ENCODE results near the gene ARFGEF2. TPM values are rescaled to one million over a fixed set of nuclear protein-coding genes. Genes with fewer than 3 reads are reported as not detected.
"Not testable (repeated sequence)": the region's sequence is repeated elsewhere in the genome, so short reads cannot be mapped to it uniquely, and the experiment has no call there.

Gene ARFGEF2
- total and polyA plus RNA-seq, 5 donors from 2014 or later, result 6.8 to 22.1 (median 7.7) TPM

GRCh38 chr20:49028177-49028576, 106.7 kb downstream of the ARFGEF2 start:
- not testable (repeated sequence) for H3K27me3 Mint-ChIP-seq; H3K4me1 Mint-ChIP-seq; H3K4me3 ChIP-seq (ENCODE audit: low read depth, low read length); H3K27ac ChIP-seq (ENCODE audit: insufficient read depth, low read length, poor library complexity, severe bottlenecking); H3K27ac Mint-ChIP-seq; H3K4me1 ChIP-seq (ENCODE audit: control insufficient read depth, insufficient read depth, low read length, poor library complexity, severe bottlenecking); H3K4me3 Mint-ChIP-seq; H3K9me3 ChIP-seq (ENCODE audit: control insufficient read depth in 2 of 2, low read length in 2 of 2); ATAC-seq (ENCODE audit: low read depth in 2 of 2); H3K27me3 ChIP-seq (ENCODE audit: control insufficient read depth, insufficient read depth, low read length); H3K9me3 Mint-ChIP-seq; DNase-seq
- H3K36me3 Mint-ChIP-seq, result peaks cover 20% of the 10 kb centered on the region
- peaks cover 67% of the 10 kb centered on the region for H3K36me3 ChIP-seq (ENCODE audit: control insufficient read depth, insufficient read depth, low read length)

- Histone ChIP-seq H3K4me3 (ENCODE audit: low read depth, low read length) (no peak overlapping the region), H3K36me3 (ENCODE audit: control insufficient read depth, insufficient read depth, low read length) (peaks cover 70% of the 10 kb centered on the region), H3K27me3 (ENCODE audit: control insufficient read depth, insufficient read depth, low read length) (no peaks in the 10 kb centered on the region), H3K4me1 (ENCODE audit: control insufficient read depth, insufficient read depth, low read length, poor library complexity, severe bottlenecking) (no peaks in the 10 kb centered on the region), H3K9me3 (ENCODE audit: control insufficient read depth in 2 of 2, low read length in 2 of 2) (no peaks in the 10 kb centered on the region), H3K27ac (ENCODE audit: insufficient read depth, low read length, poor library complexity, severe bottlenecking) (no peak overlapping the region)
- Mint-ChIP-seq H3K9me3 (no peaks in the 10 kb centered on the region), H3K27me3 (no peaks in the 10 kb centered on the region), H3K4me1 (peaks cover 0 to 4% (median 0%) of the 10 kb centered on the region in 4 donors), H3K4me3 (no peak overlapping the region), H3K27ac (no peak overlapping the region), H3K36me3 (peaks cover 23% of the 10 kb centered on the region)
- ATAC-seq (ENCODE audit: low read depth in 2 of 2) (no peak), DNase-seq (peak in 1 of 3 donors; percentile 40)
Observed at GRCh38 chr20:49028684-49029083, 107.2 kb downstream of the ARFGEF2 start.

- Mint-ChIP-seq H3K27me3 (no peaks in the 10 kb centered on the region), H3K27ac (no peak overlapping the region), H3K9me3 (no peaks in the 10 kb centered on the region), H3K4me3 (no peak overlapping the region), H3K4me1 (peaks cover 0 to 4% (median 0%) of the 10 kb centered on the region in 4 donors), H3K36me3 (peaks cover 24% of the 10 kb centered on the region)
- ATAC-seq (ENCODE audit: low read depth in 2 of 2), result no peak
- DNase-seq, result no peak
- no peak overlapping the region for H3K4me3 ChIP-seq (ENCODE audit: low read depth, low read length)
- no peak overlapping the region for H3K27ac ChIP-seq (ENCODE audit: insufficient read depth, low read length, poor library complexity, severe bottlenecking)
- H3K9me3 ChIP-seq (ENCODE audit: control insufficient read depth in 2 of 2, low read length in 2 of 2), result no peaks in the 10 kb centered on the region
- H3K36me3 ChIP-seq (ENCODE audit: control insufficient read depth, insufficient read depth, low read length), result peaks cover 70% of the 10 kb centered on the region
- no peaks in the 10 kb centered on the region for H3K4me1 ChIP-seq (ENCODE audit: control insufficient read depth, insufficient read depth, low read length, poor library complexity, severe bottlenecking)
- H3K27me3 ChIP-seq (ENCODE audit: control insufficient read depth, insufficient read depth, low read length), result no peaks in the 10 kb centered on the region
Observed at GRCh38 chr20:49029203-49029602, 107.7 kb downstream of the ARFGEF2 start.

- Histone ChIP-seq H3K36me3 (ENCODE audit: control insufficient read depth, insufficient read depth, low read length) (peaks cover 57% of the 10 kb centered on the region), H3K4me3 (ENCODE audit: low read depth, low read length) (no peak overlapping the region), H3K27ac (ENCODE audit: insufficient read depth, low read length, poor library complexity, severe bottlenecking) (no peak overlapping the region), H3K4me1 (ENCODE audit: control insufficient read depth, insufficient read depth, low read length, poor library complexity, severe bottlenecking) (no peaks in the 10 kb centered on the region), H3K9me3 (ENCODE audit: control insufficient read depth in 2 of 2, low read length in 2 of 2) (no peaks in the 10 kb centered on the region), H3K27me3 (ENCODE audit: control insufficient read depth, insufficient read depth, low read length) (no peaks in the 10 kb centered on the region)
- no peak for ATAC-seq (ENCODE audit: low read depth in 2 of 2)
- peaks cover 0 to 4% (median 0%) of the 10 kb centered on the region in 4 donors for H3K4me1 Mint-ChIP-seq
- H3K27me3 Mint-ChIP-seq, result no peaks in the 10 kb centered on the region
- DNase-seq, result no peak
- H3K27ac Mint-ChIP-seq, result no peak overlapping the region
- peaks cover 19% of the 10 kb centered on the region for H3K36me3 Mint-ChIP-seq
- H3K4me3 Mint-ChIP-seq, result no peak overlapping the region
- H3K9me3 Mint-ChIP-seq, result no peaks in the 10 kb centered on the region
Observed at GRCh38 chr20:49030954-49031619, 109.6 kb downstream of the ARFGEF2 start.

GRCh38 chr20:49032455-49032854, 110.9 kb downstream of the ARFGEF2 start:
- Histone ChIP-seq H3K4me3 (ENCODE audit: low read depth, low read length) (no peak overlapping the region), H3K9me3 (ENCODE audit: control insufficient read depth in 2 of 2, low read length in 2 of 2) (no peaks in the 10 kb centered on the region), H3K27me3 (ENCODE audit: control insufficient read depth, insufficient read depth, low read length) (no peaks in the 10 kb centered on the region), H3K4me1 (ENCODE audit: control insufficient read depth, insufficient read depth, low read length, poor library complexity, severe bottlenecking) (peaks cover under 1% of the 10 kb centered on the region), H3K27ac (ENCODE audit: insufficient read depth, low read length, poor library complexity, severe bottlenecking) (no peak overlapping the region), H3K36me3 (ENCODE audit: control insufficient read depth, insufficient read depth, low read length) (peaks cover 49% of the 10 kb centered on the region)
- peaks cover 19% of the 10 kb centered on the region for H3K36me3 Mint-ChIP-seq
- H3K4me1 Mint-ChIP-seq, result peaks cover 0 to 5% (median 2%) of the 10 kb centered on the region in 4 donors
- no peak overlapping the region for H3K4me3 Mint-ChIP-seq
- H3K27ac Mint-ChIP-seq, result no peak overlapping the region
- no peaks in the 10 kb centered on the region for H3K27me3 Mint-ChIP-seq
- no peaks in the 10 kb centered on the region for H3K9me3 Mint-ChIP-seq
- ATAC-seq (ENCODE audit: low read depth in 2 of 2), result no peak
- DNase-seq, result no peak

- H3K36me3 Mint-ChIP-seq, result peaks cover 13% of the 10 kb centered on the region
- no peak overlapping the region for H3K27ac Mint-ChIP-seq
- ATAC-seq (ENCODE audit: low read depth in 2 of 2) (no peak), DNase-seq (no peak)
- no peaks in the 10 kb centered on the region for H3K27me3 Mint-ChIP-seq
- H3K27ac ChIP-seq (ENCODE audit: insufficient read depth, low read length, poor library complexity, severe bottlenecking), result no peak overlapping the region
- H3K9me3 Mint-ChIP-seq, result no peaks in the 10 kb centered on the region
- no peak overlapping the region for H3K4me3 Mint-ChIP-seq
- H3K36me3 ChIP-seq (ENCODE audit: control insufficient read depth, insufficient read depth, low read length), result peaks cover 33% of the 10 kb centered on the region
- H3K9me3 ChIP-seq (ENCODE audit: control insufficient read depth in 2 of 2, low read length in 2 of 2), result no peaks in the 10 kb centered on the region
- H3K4me1 Mint-ChIP-seq, result peaks cover 7 to 18% (median 12%) of the 10 kb centered on the region in 4 donors
- H3K4me3 ChIP-seq (ENCODE audit: low read depth, low read length), result no peak overlapping the region
- no peaks in the 10 kb centered on the region for H3K27me3 ChIP-seq (ENCODE audit: control insufficient read depth, insufficient read depth, low read length)
- peaks cover 13% of the 10 kb centered on the region for H3K4me1 ChIP-seq (ENCODE audit: control insufficient read depth, insufficient read depth, low read length, poor library complexity, severe bottlenecking)
Observed at GRCh38 chr20:49034070-49034732, 112.7 kb downstream of the ARFGEF2 start.

- H3K27me3 Mint-ChIP-seq, result no peaks in the 10 kb centered on the region
- peak in 2 of 3 donors; percentile 17 to 61 for DNase-seq
- H3K4me1 ChIP-seq (ENCODE audit: control insufficient read depth, insufficient read depth, low read length, poor library complexity, severe bottlenecking), result peaks cover 13% of the 10 kb centered on the region
- peak in 1 of 2 donors; percentile 31 for ATAC-seq (ENCODE audit: low read depth in 2 of 2)
- H3K36me3 ChIP-seq (ENCODE audit: control insufficient read depth, insufficient read depth, low read length), result peaks cover 15% of the 10 kb centered on the region
- H3K27ac Mint-ChIP-seq, result peak overlapping the region; percentile 43 to 98 (median 66)
- H3K9me3 Mint-ChIP-seq, result no peaks in the 10 kb centered on the region
- peak overlapping the region; percentile 1 for H3K4me3 ChIP-seq (ENCODE audit: low read depth, low read length)
- no peaks in the 10 kb centered on the region for H3K27me3 ChIP-seq (ENCODE audit: control insufficient read depth, insufficient read depth, low read length)
- H3K36me3 Mint-ChIP-seq, result peaks cover 6% of the 10 kb centered on the region
- H3K4me1 Mint-ChIP-seq, result peaks cover 9 to 21% (median 15%) of the 10 kb centered on the region in 4 donors
- peak overlapping the region; percentile 18 to 63 (median 42) for H3K4me3 Mint-ChIP-seq
- H3K9me3 ChIP-seq (ENCODE audit: control insufficient read depth in 2 of 2, low read length in 2 of 2), result no peaks in the 10 kb centered on the region
- H3K27ac ChIP-seq (ENCODE audit: insufficient read depth, low read length, poor library complexity, severe bottlenecking), result no peak overlapping the region
Observed at GRCh38 chr20:49037962-49038387, 116.5 kb downstream of the ARFGEF2 start.
